B cell (primary cell): ENCODE results near the gene DYRK1A. TPM values are rescaled to one million over a fixed set of nuclear protein-coding genes. Genes with fewer than 3 reads are reported as not detected.

Experiments
- ATAC-seq: fragments of 200-7000 bp; cut with Tn5 transposase; one replicate; pipeline ENCODE4 v1.10.0; 2021; ENCODE audit warnings: low read depth, mild to moderate bottlenecking, moderate number of reproducible peaks, moderate library complexity
- CTCF ChIA-PET: fragments of 350-600 bp; sonication (Branson Sonifier 250); formaldehyde crosslinking; loops from one replicate; lab custom pipeline; 2021; ENCODE audit warnings: antibody characterized with exemption, inconsistent platforms; lab: Charles Lee
- POLR2A ChIA-PET: fragments of 350-600 bp; sonication (Branson Sonifier 250); formaldehyde crosslinking; loops from one replicate; lab custom pipeline; 2021; ENCODE audit warnings: antibody characterized with exemption; lab: Charles Lee
- DNase-seq: peaks from one replicate; pipeline ENCODE4 v3.0.0; 2013
- H2AFZ ChIP-seq: 2 replicates; pipeline ENCODE4 v1.6.1; 2012; ENCODE audit warnings: mild to moderate bottlenecking, low read depth, low read length; ENCODE audit not compliant: insufficient read depth, poor library complexity, severe bottlenecking
- H3K27ac ChIP-seq, 2 donors: 1 replicate in 1 of 2; 2 replicates in 1 of 2; pipeline ENCODE4 v1.5.1; 2012 to 2013; ENCODE audit warnings: low read length in 2 of 2, mild to moderate bottlenecking in 2 of 2, moderate library complexity in 1 of 2
- H3K27me3 ChIP-seq, 4 experiments: fragments of 200-600 bp in 1 of 4; sonication (generic) in 1 of 4; replicated peaks in 1 of 4; 1 replicate in 2 of 4; 2 replicates in 2 of 4; pipeline versions ENCODE4 v1.6.1 to v1.7.0; 2013 to 2016; ENCODE audit warnings: low read length in 3 of 4, mild to moderate bottlenecking in 2 of 4, mixed read lengths in 1 of 4, moderate library complexity in 1 of 4; ENCODE audit not compliant: insufficient read depth in 4 of 4, control insufficient read depth in 3 of 4; ENCODE audit errors: control extremely low read depth in 1 of 4
- H3K36me3 ChIP-seq, 2 experiments: replicated peaks in 1 of 2; 1 replicate in 1 of 2; 2 replicates in 1 of 2; pipeline versions ENCODE4 v1.6.1 to v1.7.1; 2013; ENCODE audit warnings: low read length in 1 of 2; ENCODE audit not compliant: insufficient read depth in 2 of 2, control insufficient read depth in 1 of 2; ENCODE audit errors: control extremely low read depth in 1 of 2, extremely low read depth in 1 of 2
- H3K4me1 ChIP-seq, 2 donors: fragments of 200-600 bp in 1 of 2; sonication (generic) in 1 of 2; 1 replicate in 1 of 2; 2 replicates in 1 of 2; pipeline versions ENCODE4 v1.5.1 to v1.6.1; 2013 to 2017; ENCODE audit warnings: low read length in 2 of 2; ENCODE audit not compliant: control insufficient read depth in 2 of 2, insufficient read depth in 2 of 2
- H3K4me2 ChIP-seq: replicated peaks from 2 replicates; pipeline ENCODE3; 2012; ENCODE audit warnings: mild to moderate bottlenecking, low read depth, low read length; ENCODE audit not compliant: poor library complexity, severe bottlenecking
- H3K4me3 ChIP-seq, 5 experiments: fragments of 200-600 bp in 1 of 5; sonication (generic) in 1 of 5; 1 replicate in 3 of 5; 2 replicates in 2 of 5; pipeline versions ENCODE4 v1.5.1 to v1.7.0; 2011 to 2016; ENCODE audit warnings: low read length in 4 of 5, mild to moderate bottlenecking in 4 of 5, low read depth in 2 of 5, control low read depth in 1 of 5, moderate library complexity in 1 of 5; ENCODE audit not compliant: insufficient read depth in 1 of 5; ENCODE audit errors: control extremely low read depth in 1 of 5, extremely low read depth in 1 of 5
- H3K79me2 ChIP-seq: fragments of 200-600 bp; sonication (generic); one replicate; pipeline ENCODE4 v1.6.0; 2016; ENCODE audit warnings: low read length; ENCODE audit not compliant: control insufficient read depth, insufficient read depth
- H3K9ac ChIP-seq: fragments of 200-600 bp; sonication (generic); 2 replicates; pipeline ENCODE4 v1.6.1; 2017; ENCODE audit warnings: mild to moderate bottlenecking, low read length, moderate library complexity
- H3K9me3 ChIP-seq, 3 donors: one replicate each; pipeline versions ENCODE4 v1.6.1 to v1.7.1; 2013; ENCODE audit warnings: low read length in 2 of 3; ENCODE audit not compliant: control insufficient read depth in 2 of 3, insufficient read depth in 1 of 3; ENCODE audit errors: control extremely low read depth in 1 of 3
- H4K20me1 ChIP-seq: 2 replicates; pipeline ENCODE4 v1.6.0; 2012; ENCODE audit warnings: mild to moderate bottlenecking, low read length; ENCODE audit not compliant: insufficient read depth, control insufficient read depth, poor library complexity, severe bottlenecking
- H3K27ac Mint-ChIP-seq: one replicate; pipeline ENCODE4 v1.8.0; 2021; ENCODE audit warnings: mixed read lengths
- H3K27me3 Mint-ChIP-seq: one replicate; pipeline ENCODE4 v1.8.0; 2021; ENCODE audit warnings: mixed read lengths
- H3K4me1 Mint-ChIP-seq: one replicate; pipeline ENCODE4 v1.8.0; 2021; ENCODE audit warnings: mixed read lengths
- H3K4me3 Mint-ChIP-seq: one replicate; pipeline ENCODE4 v1.8.0; 2021; ENCODE audit warnings: mixed read lengths
- H3K9me3 Mint-ChIP-seq: one replicate; pipeline ENCODE4 v1.8.0; 2022; ENCODE audit warnings: mixed read lengths; ENCODE audit not compliant: insufficient read depth
- EZH2 ChIP-seq: IDR thresholded peaks from 2 replicates; pipeline ENCODE4 v1.6.1; 2012; ENCODE audit warnings: borderline replicate concordance, low read depth, mild to moderate bottlenecking, moderate library complexity, low read length; ENCODE audit not compliant: insufficient read depth, poor library complexity, severe bottlenecking
- WGBS: methylation state at CpG from one replicate; pipeline ENCODE4 v1.1.5; 2013; ENCODE audit warnings: missing lambda C conversion rate; ENCODE audit not compliant: insufficient coverage; 5-methylcytosine and 5-hydroxymethylcytosine counted together
- intact Hi-C: fragments of 100-400 bp; cut with micrococcal nuclease; formaldehyde crosslinking; loops from one replicate; pipeline ENCODE4 v1.10.0; 2022
- polyA plus RNA-seq: library from polyadenylated mRNA; depleted of rRNA; stranded (reverse); fragments of >200 nt; gene quantifications from 2 replicates; pipeline ENCODE4 v1.2.3, GENCODE V29; 2012
- total RNA-seq, 2 donors: library from RNA; stranded (reverse); fragments of 120-200 nt in 1 of 2; gene quantifications; 1 replicate in 1 of 2; 2 replicates in 1 of 2; pipeline versions ENCODE4 v1.2.3 to v1.2.4, GENCODE V29; 2013 to 2022
- TF ChIP-seq, protein P1 (sequence below): fragments of 200-600 bp; IDR thresholded peaks from one replicate; pipeline ENCODE4 v1.8.0; 2022; ENCODE audit warnings: antibody characterized with exemption, mild to moderate bottlenecking

Gene DYRK1A
- total and polyA plus RNA-seq, 2 donors (not counting 1 experiment from before 2014, with no cell fraction given): 46.6 to 147 TPM

DNA sequence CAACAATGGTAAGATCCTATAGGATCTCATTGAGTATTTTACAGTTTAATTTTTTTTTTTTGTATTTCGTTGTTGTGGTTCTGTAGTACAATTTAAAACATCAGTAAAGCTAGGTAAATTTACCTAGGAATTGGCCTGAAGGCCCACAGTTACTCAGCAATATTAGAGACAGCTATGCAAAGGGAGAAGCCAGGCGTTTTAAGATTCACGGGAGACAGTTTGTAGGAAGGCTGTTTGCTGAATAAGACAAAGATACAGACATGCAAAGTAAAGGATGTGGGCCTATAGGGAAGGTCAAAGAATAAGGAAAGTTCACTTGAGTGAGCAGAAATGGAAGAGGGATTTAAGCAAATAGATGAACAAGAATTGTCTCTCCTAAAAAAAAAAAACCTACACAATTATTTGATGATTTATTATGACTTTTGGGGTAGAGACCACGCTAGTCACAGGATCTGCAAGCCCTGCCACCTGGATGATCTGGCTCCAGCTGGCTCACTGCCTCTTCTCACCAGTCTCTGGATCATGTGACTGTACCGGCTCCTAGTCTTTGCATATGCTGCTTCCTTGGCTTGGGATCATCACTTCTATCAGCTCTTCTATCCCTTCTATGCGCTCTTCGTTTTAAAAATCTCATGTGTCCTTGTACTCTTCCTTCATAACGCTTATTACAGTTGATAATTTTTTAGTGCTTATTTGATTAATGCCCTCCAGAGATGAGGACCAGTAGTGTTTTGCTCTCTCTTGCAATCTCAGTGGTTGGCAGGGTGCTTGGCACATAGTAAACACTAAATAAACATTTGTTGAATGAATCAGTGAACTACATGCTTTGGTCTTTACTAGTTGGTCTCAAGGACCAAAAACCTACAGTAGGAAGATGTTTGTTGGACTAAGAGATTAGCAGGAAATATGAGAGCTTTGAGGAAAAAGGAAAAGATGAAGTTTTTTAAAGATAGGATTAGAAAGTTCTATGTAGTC, 14.1 kb downstream of the DYRK1A start:
- CTCF ChIA-PET: no interaction called here
- TF ChIP-seq, protein P1, sequence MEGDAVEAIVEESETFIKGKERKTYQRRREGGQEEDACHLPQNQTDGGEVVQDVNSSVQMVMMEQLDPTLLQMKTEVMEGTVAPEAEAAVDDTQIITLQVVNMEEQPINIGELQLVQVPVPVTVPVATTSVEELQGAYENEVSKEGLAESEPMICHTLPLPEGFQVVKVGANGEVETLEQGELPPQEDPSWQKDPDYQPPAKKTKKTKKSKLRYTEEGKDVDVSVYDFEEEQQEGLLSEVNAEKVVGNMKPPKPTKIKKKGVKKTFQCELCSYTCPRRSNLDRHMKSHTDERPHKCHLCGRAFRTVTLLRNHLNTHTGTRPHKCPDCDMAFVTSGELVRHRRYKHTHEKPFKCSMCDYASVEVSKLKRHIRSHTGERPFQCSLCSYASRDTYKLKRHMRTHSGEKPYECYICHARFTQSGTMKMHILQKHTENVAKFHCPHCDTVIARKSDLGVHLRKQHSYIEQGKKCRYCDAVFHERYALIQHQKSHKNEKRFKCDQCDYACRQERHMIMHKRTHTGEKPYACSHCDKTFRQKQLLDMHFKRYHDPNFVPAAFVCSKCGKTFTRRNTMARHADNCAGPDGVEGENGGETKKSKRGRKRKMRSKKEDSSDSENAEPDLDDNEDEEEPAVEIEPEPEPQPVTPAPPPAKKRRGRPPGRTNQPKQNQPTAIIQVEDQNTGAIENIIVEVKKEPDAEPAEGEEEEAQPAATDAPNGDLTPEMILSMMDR: no peak
- no peak for TF ChIP-seq EZH2
- ATAC-seq: no peak
- peaks cover 3 to 11% (median 8%) of the 10 kb centered on the region in 3 donors for H3K9me3 ChIP-seq
- POLR2A ChIA-PET: interaction anchor here (0.8 kb wide), 1 partner anchor 21 kb away, joined by 4 read pairs; no protein-coding TSS in a partner anchor
- Mint-ChIP-seq H3K9me3 (no peaks in the 10 kb centered on the region), H3K27ac (no peak overlapping the region), H3K4me3 (peak overlapping the region; percentile 42), H3K27me3 (no peaks in the 10 kb centered on the region), H3K4me1 (peaks cover 82% of the 10 kb centered on the region)
- H3K4me3 ChIP-seq: no peak overlapping the region
- H3K4me1 ChIP-seq: peaks cover 62 to 77% of the 10 kb centered on the region in 2 donors
- WGBS: 28% methylated on average over 3 of the region's 8 CpGs
- intact Hi-C loops: no loop called here
- H3K79me2 ChIP-seq: peaks cover 100% of the 10 kb centered on the region
- H2AFZ ChIP-seq: no peak overlapping the region
- peaks cover 100% of the 10 kb centered on the region for H4K20me1 ChIP-seq
- H3K27ac ChIP-seq: no peak overlapping the region
- no peak for DNase-seq
- peaks cover 0 to 8% of the 10 kb centered on the region in 2 experiments for H3K36me3 ChIP-seq
- H3K4me2 ChIP-seq: peak overlapping the region; percentile 35
- H3K27me3 ChIP-seq: no peaks in the 10 kb centered on the region
- H3K9ac ChIP-seq: no peak overlapping the region
